ENCODE results near the gene CCP110. TPM values are rescaled to one million over a fixed set of nuclear protein-coding genes. Genes with fewer than 3 reads are reported as not detected.

Gene CCP110
- total RNA-seq, 1 experiment from 2014 or later = 5.4 TPM

- no peak overlapping the region for H2AFZ ChIP-seq (ENCODE audit: low read length)
- no peaks in the 10 kb centered on the region for H3K9me3 ChIP-seq (ENCODE audit: low read length)
- no peak for ATAC-seq
- peaks cover 17% of the 10 kb centered on the region for H3K4me1 ChIP-seq (ENCODE audit: insufficient read depth, low read length)
- no TSS peak for BruUV-seq (replicated peaks)
- H3K36me3 ChIP-seq (ENCODE audit: low read depth, low read length) = peaks cover 6% of the 10 kb centered on the region
- intact Hi-C loops (cut with micrococcal nuclease) = no loop called here
- no peaks in the 10 kb centered on the region for H4K20me1 ChIP-seq (ENCODE audit: low read length)
- H3K27ac ChIP-seq (ENCODE audit: low read length) = no peak overlapping the region
- H3K27me3 ChIP-seq (ENCODE audit: low read length) = no peaks in the 10 kb centered on the region
- ChIA-PET POLR2A (ENCODE audit: unreplicated experiment) (no interaction called here), CTCF (no interaction called here)
- no peak for DNase-seq
- no peaks in the 10 kb centered on the region for H3K9me2 ChIP-seq (replicated peaks; ENCODE audit: low read length)
- H3F3A ChIP-seq (ENCODE audit: low read length, unreplicated experiment) = no peaks in the 10 kb centered on the region
- H3K4me2 ChIP-seq (ENCODE audit: low read length) = no peak overlapping the region
- no peak overlapping the region for H3K9ac ChIP-seq (ENCODE audit: low read length)
- H3K4me3 ChIP-seq (ENCODE audit: low read length) = no peak overlapping the region
- H3K79me2 ChIP-seq (ENCODE audit: low read length) = no peaks in the 10 kb centered on the region
- TF ChIP-seq CTCF (conservative IDR thresholded peaks at IDR 0.05; ENCODE audit: low read depth, low read length) = no peak
- TF ChIP-seq EZH2 (IDR thresholded peaks at IDR 0.05; ENCODE audit: low read length, unreplicated experiment) = no peak
- no peak for TF ChIP-seq EZH2phosphoT487 (IDR thresholded peaks at IDR 0.05; ENCODE audit: borderline replicate concordance, low read length)
Measured at GRCh38 chr16:19482291-19482690, 41.5 kb upstream of the CCP110 start.

GRCh38 chr16:19484096-19484495 lies 39.6 kb upstream of the CCP110 start:
- no peak overlapping the region for H3K4me3 ChIP-seq (ENCODE audit: low read length)

More at GRCh38 chr16:19484096-19484495, 39.6 kb upstream of the CCP110 start:
- DNase-seq (no peak), ATAC-seq (no peak)
- Histone ChIP-seq H3F3A (ENCODE audit: low read length, unreplicated experiment) (no peaks in the 10 kb centered on the region), H3K36me3 (ENCODE audit: low read depth, low read length) (peaks cover 6% of the 10 kb centered on the region), H3K9me3 (ENCODE audit: low read length) (no peaks in the 10 kb centered on the region), H3K79me2 (ENCODE audit: low read length) (no peaks in the 10 kb centered on the region), H3K4me1 (ENCODE audit: insufficient read depth, low read length) (peaks cover 17% of the 10 kb centered on the region), H3K9me2 (replicated peaks; ENCODE audit: low read length) (no peaks in the 10 kb centered on the region), H4K20me1 (ENCODE audit: low read length) (no peaks in the 10 kb centered on the region), H2AFZ (ENCODE audit: low read length) (no peak overlapping the region), H3K27me3 (ENCODE audit: low read length) (no peaks in the 10 kb centered on the region), H3K27ac (ENCODE audit: low read length) (no peak overlapping the region), H3K4me2 (ENCODE audit: low read length) (no peak overlapping the region), H3K9ac (ENCODE audit: low read length) (no peak overlapping the region)
- TF ChIP-seq EZH2phosphoT487 (IDR thresholded peaks at IDR 0.05; ENCODE audit: borderline replicate concordance, low read length) = no peak
- TF ChIP-seq EZH2 (IDR thresholded peaks at IDR 0.05; ENCODE audit: low read length, unreplicated experiment) = no peak
- no peak for TF ChIP-seq CTCF (conservative IDR thresholded peaks at IDR 0.05; ENCODE audit: low read depth, low read length)
- no TSS peak for BruUV-seq (replicated peaks)
- ChIA-PET POLR2A (ENCODE audit: unreplicated experiment) (no interaction called here), CTCF (no interaction called here)
- intact Hi-C loops (cut with micrococcal nuclease) = no loop called here
